Vagina (tissue), 2 donors: Measurements from ENCODE around the gene GNAT1. TPM values are rescaled to one million over a fixed set of nuclear protein-coding genes. Genes with fewer than 3 reads are reported as not detected.

Experiments
- DNase-seq, 2 donors: peaks; one replicate each; pipeline ENCODE4 v3.0.0-alpha.2; 2017; ENCODE audit errors: extremely low spot score in 2 of 2
- H3K27ac ChIP-seq: fragments of 200-600 bp; sonication (generic); one replicate; pipeline ENCODE4 v1.5.1; 2019
- H3K27me3 ChIP-seq: fragments of 200-600 bp; sonication (generic); one replicate; pipeline ENCODE4 v1.5.1; 2019
- H3K36me3 ChIP-seq, 2 donors: fragments of 200-600 bp; sonication (generic); one replicate each; pipeline ENCODE4 v1.5.1; 2017 to 2019
- H3K4me1 ChIP-seq: fragments of 200-600 bp; sonication (generic); one replicate; pipeline ENCODE4 v1.5.1; 2019
- H3K4me3 ChIP-seq, 2 donors: fragments of 200-600 bp; sonication (generic); 1 replicate in 1 of 2; 2 replicates in 1 of 2; pipeline ENCODE4 v1.5.1; 2016 to 2019
- H3K9me3 ChIP-seq: fragments of 200-600 bp; sonication (generic); one replicate; pipeline ENCODE4 v1.5.1; 2019
- POLR2A ChIP-seq, 2 donors: fragments of 450-650 bp; IDR thresholded peaks; one replicate each; pipeline ENCODE4 v1.6.1; 2017; ENCODE audit warnings: antibody characterized with exemption in 2 of 2, mild to moderate bottlenecking in 2 of 2, moderate library complexity in 2 of 2
- POLR2AphosphoS5 ChIP-seq, 2 donors: sonication (generic); formaldehyde crosslinking; IDR thresholded peaks; one replicate each; pipeline ENCODE4 v1.9.0; 2017; ENCODE audit warnings: antibody characterized with exemption in 2 of 2, mild to moderate bottlenecking in 2 of 2, low read depth in 1 of 2; ENCODE audit not compliant: insufficient read depth in 1 of 2
- intact Hi-C: fragments of 100-400 bp; cut with DNase I; formaldehyde crosslinking; loops from one replicate; pipeline ENCODE4 v1.15.1; 2023
- total RNA-seq: library from RNA; depleted of rRNA; stranded (reverse); fragments of >200 nt; gene quantifications from one replicate; pipeline ENCODE4 v1.2.3, GENCODE V29; 2016
- TF ChIP-seq, protein P1 (sequence below), 3 experiments: fragments of 450-650 bp in 2 of 3; fragments of 200-600 bp in 1 of 3; sonication (generic) in 1 of 3; IDR thresholded peaks; one replicate each; pipeline ENCODE4 v1.5.1; 2017 to 2019; ENCODE audit warnings: antibody characterized with exemption in 3 of 3, mild to moderate bottlenecking in 2 of 3, moderate library complexity in 2 of 3

GNAT1 gene
- total RNA-seq, 1 donor from 2014 or later, result not detected

DNA sequence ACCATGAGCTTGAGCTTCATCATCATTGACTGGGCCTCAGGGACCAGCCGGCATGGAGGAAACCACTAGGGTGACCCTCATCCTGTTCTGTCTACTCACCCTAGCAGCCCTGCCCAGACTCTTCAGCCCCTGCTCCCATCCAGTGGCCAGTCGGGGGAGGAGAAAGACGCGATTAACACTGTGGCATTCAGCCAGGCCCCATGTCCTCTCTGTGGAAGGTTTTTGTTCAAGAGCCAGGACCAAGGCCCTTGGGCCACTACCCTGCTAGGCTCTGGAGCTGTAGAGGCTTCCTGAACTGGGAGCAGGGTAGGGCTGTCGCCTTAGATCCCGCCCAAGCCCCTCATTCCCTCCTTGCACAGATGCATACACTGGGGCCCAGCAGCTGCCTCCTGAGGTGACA lies 28.7 kb downstream of the GNAT1 start:
- no peaks in the 10 kb centered on the region for H3K27me3 ChIP-seq
- H3K4me1 ChIP-seq, result no peaks in the 10 kb centered on the region
- TF ChIP-seq POLR2AphosphoS5 (IDR thresholded peaks at IDR 0.05; ENCODE audit: insufficient read depth in 1 of 2, low read depth in 1 of 2) (no peak), POLR2A (IDR thresholded peaks at IDR 0.05) (no peak)
- TF ChIP-seq, protein P1, sequence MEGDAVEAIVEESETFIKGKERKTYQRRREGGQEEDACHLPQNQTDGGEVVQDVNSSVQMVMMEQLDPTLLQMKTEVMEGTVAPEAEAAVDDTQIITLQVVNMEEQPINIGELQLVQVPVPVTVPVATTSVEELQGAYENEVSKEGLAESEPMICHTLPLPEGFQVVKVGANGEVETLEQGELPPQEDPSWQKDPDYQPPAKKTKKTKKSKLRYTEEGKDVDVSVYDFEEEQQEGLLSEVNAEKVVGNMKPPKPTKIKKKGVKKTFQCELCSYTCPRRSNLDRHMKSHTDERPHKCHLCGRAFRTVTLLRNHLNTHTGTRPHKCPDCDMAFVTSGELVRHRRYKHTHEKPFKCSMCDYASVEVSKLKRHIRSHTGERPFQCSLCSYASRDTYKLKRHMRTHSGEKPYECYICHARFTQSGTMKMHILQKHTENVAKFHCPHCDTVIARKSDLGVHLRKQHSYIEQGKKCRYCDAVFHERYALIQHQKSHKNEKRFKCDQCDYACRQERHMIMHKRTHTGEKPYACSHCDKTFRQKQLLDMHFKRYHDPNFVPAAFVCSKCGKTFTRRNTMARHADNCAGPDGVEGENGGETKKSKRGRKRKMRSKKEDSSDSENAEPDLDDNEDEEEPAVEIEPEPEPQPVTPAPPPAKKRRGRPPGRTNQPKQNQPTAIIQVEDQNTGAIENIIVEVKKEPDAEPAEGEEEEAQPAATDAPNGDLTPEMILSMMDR (IDR thresholded peaks at IDR 0.05), result no peak
- no peak overlapping the region for H3K27ac ChIP-seq
- no peaks in the 10 kb centered on the region for H3K9me3 ChIP-seq
- no peaks in the 10 kb centered on the region for H3K36me3 ChIP-seq
- no peak for DNase-seq
- H3K4me3 ChIP-seq, result no peak overlapping the region
- intact Hi-C loops, result no loop called here

DNA sequence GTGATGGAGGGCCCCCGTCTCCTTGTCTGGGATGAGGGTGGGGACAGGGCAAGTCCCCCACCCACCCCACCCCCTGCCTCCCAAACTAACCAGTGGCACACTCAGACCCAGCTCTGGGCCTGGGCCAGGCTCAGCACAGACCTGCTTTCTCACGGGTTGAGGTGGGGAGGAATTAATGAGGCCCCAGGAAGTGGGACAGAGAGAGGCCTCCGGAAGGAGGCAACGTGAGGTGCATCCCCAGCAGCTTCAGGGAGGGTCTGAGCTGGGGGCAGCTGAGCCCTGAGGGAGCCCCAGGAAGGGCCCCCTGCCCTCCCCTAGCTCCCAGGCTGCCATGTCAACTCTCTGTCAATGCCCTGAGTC lies 29.6 kb downstream of the GNAT1 start:
- Histone ChIP-seq H3K36me3 (no peaks in the 10 kb centered on the region), H3K9me3 (no peaks in the 10 kb centered on the region), H3K4me1 (peaks cover 4% of the 10 kb centered on the region), H3K27ac (no peak overlapping the region), H3K27me3 (no peaks in the 10 kb centered on the region), H3K4me3 (no peak overlapping the region)
- TF ChIP-seq POLR2AphosphoS5 (IDR thresholded peaks at IDR 0.05; ENCODE audit: insufficient read depth in 1 of 2, low read depth in 1 of 2), result no peak
- TF ChIP-seq, protein P1 (IDR thresholded peaks at IDR 0.05), result no peak
- no peak for TF ChIP-seq POLR2A (IDR thresholded peaks at IDR 0.05)
- intact Hi-C loops, result no loop called here
- DNase-seq, result no peak

DNA sequence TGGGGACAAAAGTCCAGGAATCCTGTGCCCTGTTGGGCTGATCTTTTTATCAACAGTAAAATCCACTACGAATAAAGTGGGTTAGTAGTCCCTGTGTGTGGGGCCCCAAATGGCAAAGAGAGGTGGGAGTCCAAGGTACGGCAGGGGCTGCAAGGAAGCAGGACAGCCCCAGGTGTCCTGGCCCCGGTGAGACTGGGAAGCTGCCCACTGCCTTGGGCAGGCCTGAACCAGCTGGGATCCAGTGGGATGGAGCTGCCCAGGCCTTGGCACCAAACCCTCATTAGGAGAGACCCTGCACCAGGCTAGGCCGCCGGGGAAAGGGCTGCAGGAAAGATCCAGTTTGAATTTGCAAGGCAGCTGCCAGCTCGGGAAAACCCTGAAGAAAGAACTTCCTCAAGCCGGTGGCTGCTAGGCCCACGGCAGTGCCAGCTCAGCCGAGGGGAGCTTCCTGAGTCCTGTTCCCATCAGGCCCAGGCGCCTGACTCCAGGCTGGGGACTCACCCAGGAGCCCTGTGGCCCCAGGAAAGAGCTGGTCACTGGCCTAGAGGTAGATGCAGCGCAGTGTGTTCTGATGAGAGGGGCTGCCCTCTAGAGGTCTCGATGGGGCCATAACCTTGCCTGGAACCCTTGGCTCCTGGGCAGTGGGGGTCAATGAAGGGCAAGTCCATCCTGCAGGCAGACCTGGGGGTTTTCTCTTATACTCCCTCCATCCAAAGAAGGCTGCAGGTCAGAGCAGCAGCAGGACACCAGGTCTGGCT lies 30.2 kb downstream of the GNAT1 start:
- no peak overlapping the region for H3K4me3 ChIP-seq
- DNase-seq, result no peak
- no peaks in the 10 kb centered on the region for H3K27me3 ChIP-seq
- peaks cover 9% of the 10 kb centered on the region for H3K4me1 ChIP-seq
- intact Hi-C loops, result no loop called here
- TF ChIP-seq, protein P1 (IDR thresholded peaks at IDR 0.05), result no peak
- TF ChIP-seq POLR2A (IDR thresholded peaks at IDR 0.05) (no peak), POLR2AphosphoS5 (IDR thresholded peaks at IDR 0.05; ENCODE audit: insufficient read depth in 1 of 2, low read depth in 1 of 2) (no peak)
- H3K36me3 ChIP-seq, result no peaks in the 10 kb centered on the region
- no peak overlapping the region for H3K27ac ChIP-seq
- H3K9me3 ChIP-seq, result no peaks in the 10 kb centered on the region

DNA sequence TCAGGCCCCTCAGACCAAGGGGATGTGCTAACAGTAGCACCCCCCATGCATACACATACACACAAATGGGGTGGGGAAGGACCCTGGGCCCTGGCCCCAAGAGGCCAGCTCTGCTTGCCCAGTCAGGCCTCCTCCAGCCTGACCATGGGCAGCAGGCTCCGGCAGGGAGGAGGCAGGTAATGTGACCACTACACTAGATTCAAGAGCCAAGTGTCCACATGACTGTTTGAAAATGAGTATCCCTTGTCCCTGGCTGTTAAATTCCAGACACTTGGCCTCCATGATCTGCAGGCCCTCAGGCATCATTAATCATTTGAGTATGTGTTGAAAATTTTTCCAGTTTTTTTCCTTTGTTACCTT lies 30.7 kb downstream of the GNAT1 start:
- Histone ChIP-seq H3K9me3 (no peaks in the 10 kb centered on the region), H3K36me3 (no peaks in the 10 kb centered on the region), H3K4me1 (peaks cover 15% of the 10 kb centered on the region), H3K27me3 (no peaks in the 10 kb centered on the region), H3K4me3 (no peak overlapping the region), H3K27ac (no peak overlapping the region)
- intact Hi-C loops, result no loop called here
- TF ChIP-seq POLR2AphosphoS5 (IDR thresholded peaks at IDR 0.05; ENCODE audit: insufficient read depth in 1 of 2, low read depth in 1 of 2), result no peak
- DNase-seq, result no peak

DNA sequence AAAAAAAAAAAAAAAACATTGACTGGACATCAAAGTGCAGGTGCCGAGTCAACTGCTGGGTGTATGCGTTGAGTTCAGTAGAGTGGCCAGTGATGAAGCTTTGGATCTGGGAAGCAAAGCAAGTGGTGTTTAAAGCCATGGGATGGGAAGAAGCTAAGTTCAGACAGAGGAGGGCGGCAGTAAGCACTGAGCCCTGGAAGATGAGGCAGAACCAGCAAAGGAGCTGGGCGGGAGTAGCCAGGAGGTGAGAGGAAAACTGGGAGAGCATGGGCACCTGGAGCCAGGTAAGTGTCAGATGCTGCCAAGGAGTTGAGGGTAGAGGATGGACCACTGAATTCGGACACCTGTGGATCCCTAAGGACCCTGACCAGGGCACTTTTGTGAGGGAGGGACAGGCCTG lies 33.2 kb downstream of the GNAT1 start:
- Histone ChIP-seq H3K36me3 (no peaks in the 10 kb centered on the region), H3K4me3 (no peak overlapping the region), H3K9me3 (no peaks in the 10 kb centered on the region), H3K4me1 (peaks cover 25% of the 10 kb centered on the region), H3K27ac (no peak overlapping the region), H3K27me3 (no peaks in the 10 kb centered on the region)
- TF ChIP-seq POLR2AphosphoS5 (IDR thresholded peaks at IDR 0.05; ENCODE audit: insufficient read depth in 1 of 2, low read depth in 1 of 2) (no peak), POLR2A (IDR thresholded peaks at IDR 0.05) (no peak)
- TF ChIP-seq, protein P1 (IDR thresholded peaks at IDR 0.05), result no peak
- intact Hi-C loops, result loop anchor here (2.0 to 5.0 kb wide), 2 partner anchors 32 to 48 kb away; no protein-coding TSS in a partner anchor
- DNase-seq, result no peak
